HG03354 (cell line): ENCODE data around the gene PAIP2B.
"Not testable (repeated sequence)": the region's sequence is repeated elsewhere in the genome, so short reads cannot be mapped to it uniquely, and the experiment has no call there.

Experiments used
- ATAC-seq: cut with Tn5 transposase; IDR thresholded peaks from one replicate; pipeline ENCODE4 v1.9.1; 2021; ENCODE audit warnings: mild to moderate bottlenecking; ENCODE audit not compliant: unreplicated experiment, poor library complexity, severe bottlenecking

Gene PAIP2B

GRCh38 chr2:71226965-71227560 is at the start of gene PAIP2B:
Gene PAIP2B, minus strand, starts transcription at chr2:71227103. Its CDS starts 24,514 bp downstream, at chr2:71202589.
- ATAC-seq: peak; percentile 97

- ATAC-seq: no peak
Measured at GRCh38 chr2:71275939-71276310, 49.0 kb upstream of the PAIP2B start.

GRCh38 chr2:71269511-71270090 is 42.7 kb upstream of the PAIP2B start:
- ATAC-seq: no peak

GRCh38 chr2:71263386-71263785 is 36.5 kb upstream of the PAIP2B start:
- ATAC-seq: no peak

- no peak for ATAC-seq
Measured at GRCh38 chr2:71261534-71261933, 34.6 kb upstream of the PAIP2B start.

GRCh38 chr2:71256421-71256820 is 29.5 kb upstream of the PAIP2B start:
- no peak for ATAC-seq

GRCh38 chr2:71254776-71255175 is 27.9 kb upstream of the PAIP2B start:
- no peak for ATAC-seq

- no peak for ATAC-seq
Measured at GRCh38 chr2:71254078-71254477, 27.2 kb upstream of the PAIP2B start.

- ATAC-seq: no peak
Measured at GRCh38 chr2:71253476-71253875, 26.6 kb upstream of the PAIP2B start.

GRCh38 chr2:71252862-71253261 is 26.0 kb upstream of the PAIP2B start:
- no peak for ATAC-seq

GRCh38 chr2:71250935-71251334 is 24.0 kb upstream of the PAIP2B start:
- ATAC-seq: no peak

- ATAC-seq: no peak
Measured at GRCh38 chr2:71244302-71244660, 17.4 kb upstream of the PAIP2B start.

- no peak for ATAC-seq
Measured at GRCh38 chr2:71243634-71244301, 16.9 kb upstream of the PAIP2B start.

- ATAC-seq: no peak
Measured at GRCh38 chr2:71240794-71241193, 13.9 kb upstream of the PAIP2B start.

- no peak for ATAC-seq
Measured at GRCh38 chr2:71238089-71238488, 11.2 kb upstream of the PAIP2B start.

GRCh38 chr2:71235930-71236587 is 9.2 kb upstream of the PAIP2B start:
- ATAC-seq: no peak

- not testable (repeated sequence) for ATAC-seq
Measured at GRCh38 chr2:71233072-71233471, 6.2 kb upstream of the PAIP2B start.

- peak; percentile 20 for ATAC-seq
Measured at GRCh38 chr2:71226096-71226964, 573 bp downstream of the PAIP2B start.

- ATAC-seq: no peak
Measured at GRCh38 chr2:71224935-71225334, 2.0 kb downstream of the PAIP2B start.

- no peak for ATAC-seq
Measured at GRCh38 chr2:71224457-71224856, 2.4 kb downstream of the PAIP2B start.
